HG03439 (cell line): ENCODE measurements around the gene DIS3L2.

Experiments used
- ATAC-seq: cut with Tn5 transposase; IDR thresholded peaks from one replicate; pipeline ENCODE4 v1.9.1; 2021; ENCODE audit warnings: mild to moderate bottlenecking, moderate library complexity; ENCODE audit not compliant: unreplicated experiment

Gene DIS3L2

DNA sequence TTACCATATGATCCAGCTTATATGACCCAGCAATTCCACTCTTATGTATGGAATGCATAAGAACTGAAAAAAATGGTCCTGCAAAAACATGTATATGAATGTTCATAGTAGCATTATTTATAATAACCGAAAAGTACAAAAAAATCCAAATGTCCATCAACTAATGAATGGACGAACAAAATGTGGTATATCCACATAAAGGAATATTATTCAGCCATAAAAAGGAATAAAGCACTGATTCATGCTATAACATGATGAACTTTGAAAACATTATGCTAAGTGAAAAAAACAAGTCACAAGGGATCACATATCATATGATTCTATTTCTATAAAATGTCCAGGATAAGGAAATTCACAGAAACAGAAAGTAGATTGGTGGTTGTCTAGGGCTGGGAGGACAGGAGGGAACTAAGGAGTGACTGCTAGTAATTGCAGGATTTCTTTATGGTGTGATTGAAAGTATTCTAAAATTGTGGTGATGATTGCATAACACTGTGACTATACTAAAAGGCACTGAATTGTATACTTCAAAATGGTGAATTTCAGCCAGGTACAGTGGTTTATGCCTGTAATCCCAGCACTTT, 10.0 kb upstream of the DIS3L2 start:
- no peak for ATAC-seq

DNA sequence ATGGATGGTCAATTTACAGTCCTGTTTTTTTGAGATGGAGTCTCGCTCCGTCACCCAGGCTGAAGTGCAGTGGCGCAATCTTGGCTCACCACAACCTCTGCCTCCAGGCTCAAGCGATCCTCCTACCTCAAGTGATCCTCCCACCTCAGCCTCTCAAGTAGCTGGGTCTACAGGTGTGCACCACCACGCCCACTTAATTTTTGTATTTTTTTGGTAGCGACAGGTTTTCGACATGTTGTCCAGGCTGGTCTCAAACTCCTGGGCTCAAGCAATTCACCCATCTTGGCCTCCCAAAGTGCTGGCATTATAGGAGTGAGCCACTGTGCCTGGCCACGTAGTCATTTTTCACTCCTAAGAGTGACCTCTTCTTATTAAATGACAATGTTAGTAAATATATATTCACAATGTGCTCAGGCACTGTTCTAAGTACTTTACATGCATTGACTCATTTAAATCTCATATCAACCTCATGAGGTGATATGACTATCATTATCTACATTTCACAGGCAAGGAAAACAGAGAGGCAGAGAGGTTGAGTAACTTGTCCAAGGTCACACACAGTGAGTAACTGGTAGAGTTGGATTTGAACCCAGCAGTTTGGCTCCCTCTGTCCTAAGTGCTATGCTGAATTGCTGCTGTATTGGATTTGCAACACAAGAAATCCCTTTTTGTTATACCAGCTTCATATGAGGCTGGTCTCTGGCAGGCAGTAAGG, 5.6 kb upstream of the DIS3L2 start:
- ATAC-seq, result no peak

DNA sequence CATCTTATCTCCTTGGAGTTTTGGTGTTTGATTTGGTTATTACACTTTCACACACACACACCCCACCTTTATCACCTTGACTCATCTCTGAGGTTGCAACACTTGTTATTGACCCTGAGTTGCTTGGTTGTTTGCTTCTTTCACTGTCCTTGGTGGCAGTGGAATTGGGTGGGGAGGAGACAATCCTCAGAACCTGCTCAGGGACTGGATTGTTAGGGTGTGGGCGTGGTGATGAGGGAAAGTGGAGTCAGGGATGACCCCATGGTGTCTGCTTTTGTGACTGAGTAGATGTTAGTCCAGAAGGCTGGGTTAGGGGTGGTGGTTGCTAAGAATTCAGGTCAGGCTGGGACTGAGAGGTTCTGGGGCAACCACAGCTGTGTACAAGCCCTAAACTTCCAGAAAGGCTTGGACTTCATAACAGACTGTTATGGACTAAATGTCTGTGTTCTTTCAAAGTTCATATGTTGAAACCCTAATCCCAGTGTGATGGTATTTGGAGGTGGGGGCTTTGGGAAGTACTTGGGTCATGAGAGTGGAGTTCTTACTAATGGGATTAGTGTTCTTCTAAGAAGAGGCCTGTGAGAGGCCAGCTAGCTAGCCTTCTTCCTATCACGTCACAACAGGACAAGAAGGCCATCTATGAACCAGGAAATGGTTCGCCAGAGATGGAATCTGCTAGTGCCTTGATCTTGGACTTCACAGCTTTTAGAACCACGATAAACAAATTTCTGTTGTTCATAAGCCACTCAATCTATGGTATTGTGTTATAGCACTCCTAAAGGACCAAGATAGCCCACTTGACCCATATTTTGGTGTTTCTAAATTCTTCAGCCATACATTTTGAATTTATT, 3.4 kb upstream of the DIS3L2 start:
- ATAC-seq, result no peak

DNA sequence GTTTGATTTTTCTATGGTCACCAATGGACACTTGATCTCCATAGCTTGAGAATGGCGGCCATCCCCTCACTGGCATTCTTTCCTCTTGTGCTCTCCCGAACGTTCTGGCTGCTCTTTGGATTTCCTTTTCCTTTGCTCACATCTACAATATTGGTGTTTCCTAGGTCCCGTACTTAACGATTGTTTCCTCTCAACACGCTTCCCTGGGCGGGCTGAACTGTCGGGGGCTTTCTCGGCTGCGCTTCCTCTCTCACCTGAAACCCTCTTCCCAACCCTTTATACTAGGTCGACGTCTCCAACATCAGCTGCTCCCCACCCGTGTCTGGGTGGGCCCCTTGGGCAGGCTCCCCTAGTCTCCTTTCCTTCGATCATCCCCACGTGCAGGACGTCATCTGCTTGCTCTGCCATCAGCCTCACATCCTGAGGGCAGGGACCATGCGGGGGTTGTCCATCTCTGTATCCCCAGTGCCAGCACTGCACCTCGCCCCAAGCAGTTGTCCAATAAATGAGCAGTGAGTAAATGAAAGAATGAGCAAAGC, 634 bp upstream of the DIS3L2 start:
- ATAC-seq, result no peak

DNA sequence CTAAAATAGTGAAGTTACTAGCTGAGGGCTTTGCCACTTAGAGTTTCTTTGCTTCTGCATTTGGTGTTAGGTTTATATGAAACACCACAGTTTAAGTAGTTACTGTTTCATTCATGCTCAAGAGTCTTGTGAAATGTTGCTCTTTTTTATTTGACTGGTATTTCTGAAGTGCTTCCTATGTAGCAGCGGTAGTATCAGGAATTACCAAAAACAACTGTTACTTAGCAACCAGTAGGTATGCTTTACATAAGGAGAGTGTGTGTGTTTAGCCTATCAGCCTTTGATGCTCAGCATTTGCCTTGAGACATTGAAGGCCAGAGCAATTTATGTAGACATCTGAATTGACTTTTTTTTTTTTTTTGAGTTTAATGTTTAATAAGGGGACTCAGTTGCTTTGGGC, 3.6 kb downstream of the DIS3L2 start:
- ATAC-seq, result no peak

DNA sequence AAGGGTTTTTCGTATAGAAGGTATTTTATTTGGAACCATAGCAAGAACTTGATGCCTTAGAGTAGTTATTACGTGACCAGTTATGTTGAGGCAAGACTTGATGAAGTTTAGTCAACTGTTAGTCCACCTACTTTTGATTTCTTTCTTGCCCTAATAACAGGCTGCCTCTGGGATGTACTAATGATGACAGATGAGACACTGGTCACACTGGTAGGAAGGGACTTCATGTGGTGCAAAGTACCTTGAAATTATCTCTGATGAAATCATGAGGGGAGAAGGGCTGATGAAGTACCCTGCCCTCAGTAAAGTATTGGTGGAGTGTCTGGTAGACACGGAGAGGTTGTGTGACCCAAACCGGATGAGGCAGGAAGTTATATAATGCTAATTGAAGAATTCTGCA, 5.4 kb downstream of the DIS3L2 start:
- ATAC-seq, result no peak

DNA sequence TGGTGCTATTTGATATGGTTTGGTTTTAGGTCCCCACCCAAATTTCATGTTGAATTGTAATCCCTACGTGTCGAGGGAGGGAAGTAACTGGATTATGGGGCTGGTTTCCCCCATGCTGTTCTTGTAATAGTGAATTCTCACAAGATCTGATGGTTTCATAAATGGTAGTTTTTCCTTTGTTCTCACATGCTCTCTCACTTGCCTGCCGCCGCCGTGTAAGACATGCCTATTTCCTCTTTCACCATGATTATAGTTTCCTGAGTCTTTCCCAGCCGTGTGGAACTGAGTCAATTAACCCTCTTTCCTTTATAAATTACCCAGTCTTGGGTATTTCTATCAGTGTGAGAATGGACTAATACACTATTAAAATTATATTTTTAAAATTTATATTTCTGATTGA, 7.3 kb downstream of the DIS3L2 start:
- no peak for ATAC-seq

DNA sequence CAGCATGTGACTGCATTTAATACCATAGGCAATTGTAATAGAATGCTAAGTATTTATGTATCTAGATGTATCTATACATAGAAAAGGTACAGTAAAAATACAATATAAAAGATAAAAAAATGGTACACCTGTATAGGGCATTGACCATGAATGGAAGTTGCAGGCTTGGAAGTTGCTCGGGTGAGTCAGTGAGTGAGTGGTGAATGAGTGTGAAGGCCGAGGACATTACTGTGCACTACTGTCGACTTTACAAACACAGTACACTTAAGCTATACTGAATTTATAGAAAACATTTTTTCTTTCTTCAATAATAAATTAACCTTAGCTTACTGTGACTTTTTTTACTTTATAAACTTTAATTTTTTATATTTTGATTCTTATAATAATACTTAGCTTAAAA, 8.9 kb downstream of the DIS3L2 start:
- no peak for ATAC-seq

DNA sequence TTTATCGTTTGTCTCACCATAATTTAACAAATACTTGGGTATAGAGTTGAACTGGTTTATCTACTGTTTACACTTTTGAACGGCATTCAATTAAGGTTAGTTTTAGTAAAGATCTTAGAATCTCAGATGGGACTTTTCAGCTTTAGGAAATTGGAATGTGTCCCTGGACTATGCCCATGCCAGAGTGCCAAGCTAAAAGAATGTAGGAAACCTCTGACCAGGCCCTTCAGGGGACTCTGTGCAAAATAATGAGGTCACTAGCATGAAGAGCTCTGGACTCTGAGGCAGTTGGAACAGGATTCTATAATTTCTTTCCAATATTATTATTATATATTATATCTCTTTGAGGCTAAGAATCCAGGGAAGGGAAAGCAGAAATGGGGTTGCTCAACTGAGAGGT, 13.5 kb downstream of the DIS3L2 start:
- no peak for ATAC-seq

DNA sequence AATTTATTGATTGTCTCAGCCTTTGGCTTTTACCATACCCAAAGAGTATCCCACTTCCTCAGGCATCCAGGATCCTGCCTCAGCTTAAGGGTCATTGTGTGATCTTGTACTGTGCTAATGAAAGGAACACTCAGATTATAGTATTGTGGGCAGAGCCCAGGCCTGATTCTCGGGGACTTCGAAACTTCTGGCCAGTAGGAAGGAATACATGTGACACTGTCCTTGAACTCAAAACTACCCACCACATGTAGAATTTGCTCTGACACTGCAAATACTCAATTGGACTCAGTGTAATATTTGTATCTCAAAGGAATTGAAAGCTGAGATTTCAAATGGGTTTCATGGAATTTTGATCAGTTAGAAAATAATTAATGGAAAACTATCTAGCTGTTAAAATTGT, 15.9 kb downstream of the DIS3L2 start:
- no peak for ATAC-seq

DNA sequence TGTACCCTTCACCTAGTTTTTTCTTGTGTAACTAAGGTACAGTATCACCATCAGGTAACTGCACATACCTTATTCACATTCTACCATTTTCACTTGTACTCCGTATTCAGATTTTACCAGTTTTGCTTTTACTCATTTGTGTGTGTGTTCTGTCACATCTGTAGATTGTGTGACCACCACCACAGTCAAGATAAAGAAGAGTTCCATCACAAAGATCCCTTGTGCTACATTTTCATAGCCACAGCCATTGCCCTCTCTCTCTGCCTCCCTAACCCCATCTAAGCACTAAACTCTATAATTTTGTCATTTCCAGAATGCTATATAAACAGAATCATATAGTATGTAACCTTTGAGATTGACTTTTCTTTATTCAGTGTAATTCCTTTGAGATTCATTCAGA, 23.5 kb downstream of the DIS3L2 start:
- no peak for ATAC-seq

DNA sequence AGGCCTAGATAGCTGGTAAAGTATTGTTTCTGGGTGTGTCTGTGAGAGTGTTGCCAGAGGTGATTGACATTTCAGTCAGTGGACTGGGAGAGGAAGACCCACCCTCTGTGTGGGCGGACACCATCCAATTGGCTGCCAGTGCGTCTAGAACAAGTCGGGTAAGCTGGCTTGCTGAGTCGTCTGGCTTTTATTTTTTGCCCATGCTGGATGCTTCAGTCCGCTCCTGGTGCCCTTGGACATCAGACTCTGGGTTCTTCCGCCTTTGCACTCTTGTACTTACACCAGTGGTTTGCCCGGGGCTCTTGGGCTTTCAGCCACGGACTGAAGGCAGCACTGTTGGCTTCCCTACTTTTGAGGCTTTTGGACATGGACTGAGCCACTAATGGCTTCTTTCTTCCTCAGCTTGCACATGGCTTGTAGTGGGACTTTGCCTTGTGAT, 24.3 kb downstream of the DIS3L2 start:
- ATAC-seq, result no peak

DNA sequence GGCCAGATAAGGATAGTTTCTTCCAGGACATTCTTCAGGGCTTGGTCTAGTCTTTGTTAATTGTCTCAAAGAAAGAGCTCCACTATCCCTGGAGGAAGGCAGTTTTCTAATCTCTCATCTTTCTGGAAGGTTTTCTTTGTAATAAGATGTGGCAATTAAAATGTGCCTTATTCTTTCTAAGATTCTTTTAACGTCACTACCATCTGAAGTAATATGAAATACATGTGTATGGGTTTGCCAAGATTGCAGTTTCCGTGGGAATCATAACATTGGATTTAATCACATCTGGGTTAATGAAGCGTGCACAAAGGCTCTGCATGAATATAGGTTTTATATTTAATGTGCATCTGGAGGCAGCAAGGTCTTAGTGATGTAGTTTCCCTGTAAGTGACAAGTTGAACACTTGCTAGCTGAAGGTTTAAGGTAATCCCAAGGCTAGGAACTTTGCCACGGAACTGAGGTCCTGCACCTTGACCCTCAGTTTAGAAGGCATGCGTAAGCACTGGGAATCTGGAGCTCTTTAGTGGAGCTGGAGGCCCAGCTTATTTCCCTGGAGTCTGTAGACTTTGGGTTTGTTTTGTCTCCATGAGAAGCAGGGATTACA, 25.7 kb downstream of the DIS3L2 start:
- no peak for ATAC-seq

DNA sequence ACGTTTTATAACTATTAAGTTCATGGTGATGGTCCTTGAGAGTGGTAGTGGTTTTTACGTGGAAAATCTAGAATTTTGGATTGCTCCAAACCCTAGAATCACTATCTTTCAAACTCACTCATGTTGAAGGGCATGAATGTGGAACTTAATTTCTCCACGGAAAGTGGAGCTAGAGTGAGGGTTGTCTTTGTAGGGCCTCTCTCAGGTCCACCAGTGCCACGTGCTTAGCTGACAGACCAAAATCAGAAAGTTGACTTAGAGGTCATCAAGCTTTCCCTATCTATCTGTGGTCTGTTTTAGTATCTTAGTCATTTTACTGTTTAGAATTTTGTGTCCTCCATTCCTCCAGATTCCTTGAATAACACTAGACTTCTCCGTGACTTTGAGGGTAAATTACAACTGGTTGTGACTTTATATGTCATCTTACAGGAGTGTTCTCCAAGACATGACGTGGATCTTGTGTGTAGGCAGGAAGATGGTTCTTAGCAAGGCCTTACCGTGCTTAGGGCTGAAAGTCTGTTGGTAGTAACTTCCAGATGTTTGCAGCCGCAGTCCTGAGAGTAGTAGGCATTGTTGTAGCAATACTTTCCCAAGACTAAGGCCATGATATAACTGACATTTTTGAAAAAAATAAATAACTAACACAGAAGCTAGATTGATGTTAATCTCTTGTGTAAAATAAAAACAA, 26.8 kb downstream of the DIS3L2 start:
- no peak for ATAC-seq

DNA sequence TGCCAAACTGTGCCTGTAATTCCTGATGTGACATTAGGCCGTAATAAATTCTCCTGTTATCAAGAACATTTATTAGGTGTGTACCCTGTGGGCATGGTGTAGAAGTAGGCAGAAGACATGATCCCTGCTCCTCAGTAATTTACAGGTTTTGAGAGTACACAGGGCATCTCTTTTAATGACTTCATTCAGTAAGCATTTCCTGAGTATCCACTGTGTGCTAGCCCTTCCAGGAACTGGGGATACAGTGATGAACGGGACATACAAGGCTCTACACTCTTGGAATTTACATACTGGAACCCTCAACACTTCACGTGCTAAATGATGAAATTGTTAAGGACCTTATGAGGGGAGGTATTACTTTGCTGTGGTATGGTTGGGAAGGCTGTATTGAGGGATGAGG, 30.2 kb downstream of the DIS3L2 start:
- no peak for ATAC-seq

DNA sequence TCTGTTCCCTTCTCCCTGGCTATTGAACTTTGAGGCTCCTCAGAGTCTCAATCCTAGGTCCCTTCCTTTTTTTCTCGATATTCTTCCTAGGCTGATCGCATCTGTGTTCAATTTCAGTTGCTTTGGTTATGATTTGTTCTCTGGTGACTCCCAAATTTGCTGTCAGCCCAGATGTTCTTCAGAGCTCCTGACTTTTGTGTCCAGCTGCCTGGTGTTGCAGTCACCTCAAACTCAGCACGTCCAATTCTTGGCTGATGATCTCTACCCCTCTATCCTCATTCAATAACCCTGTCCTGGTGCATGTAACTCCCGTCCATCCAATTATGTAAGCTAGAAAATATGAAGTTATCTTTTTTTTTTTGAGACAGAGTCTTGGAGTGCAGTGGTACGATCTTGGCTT, 31.4 kb downstream of the DIS3L2 start:
- no peak for ATAC-seq

DNA sequence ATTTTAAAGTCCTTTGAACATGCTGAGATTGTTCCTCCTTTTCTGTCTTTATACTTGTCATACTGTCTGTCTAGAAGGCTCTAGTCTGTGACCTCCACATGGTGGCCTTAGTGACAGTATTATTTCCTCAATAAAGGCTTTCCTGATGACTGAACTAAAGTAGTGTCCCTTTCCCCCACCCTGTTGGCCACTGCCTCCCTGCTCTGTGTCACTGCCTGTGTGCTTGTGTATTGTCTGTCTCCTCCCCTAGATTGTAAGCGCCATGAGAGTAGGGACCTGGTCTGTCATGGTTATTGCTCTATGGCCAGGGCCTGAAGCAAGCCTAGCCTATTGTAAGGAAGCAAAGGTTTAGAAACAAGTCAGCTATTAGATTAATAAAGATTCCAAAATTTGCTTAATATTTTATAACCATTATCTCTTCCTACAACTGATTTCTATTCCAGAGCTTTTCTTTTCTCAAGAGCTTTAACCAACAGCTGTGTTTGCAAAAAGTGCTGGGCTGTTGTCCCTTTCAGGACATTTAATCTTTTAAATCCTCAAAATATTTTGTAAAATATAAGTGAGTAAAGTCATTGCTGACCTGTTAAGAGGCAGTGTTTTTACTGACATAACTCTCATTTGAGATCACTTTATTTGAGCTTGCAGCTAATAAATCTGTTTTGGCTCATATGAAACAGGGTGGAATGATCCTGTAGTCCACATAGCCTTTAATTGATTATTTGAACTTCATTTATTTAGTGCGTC, 35.5 kb downstream of the DIS3L2 start:
- no peak for ATAC-seq

DNA sequence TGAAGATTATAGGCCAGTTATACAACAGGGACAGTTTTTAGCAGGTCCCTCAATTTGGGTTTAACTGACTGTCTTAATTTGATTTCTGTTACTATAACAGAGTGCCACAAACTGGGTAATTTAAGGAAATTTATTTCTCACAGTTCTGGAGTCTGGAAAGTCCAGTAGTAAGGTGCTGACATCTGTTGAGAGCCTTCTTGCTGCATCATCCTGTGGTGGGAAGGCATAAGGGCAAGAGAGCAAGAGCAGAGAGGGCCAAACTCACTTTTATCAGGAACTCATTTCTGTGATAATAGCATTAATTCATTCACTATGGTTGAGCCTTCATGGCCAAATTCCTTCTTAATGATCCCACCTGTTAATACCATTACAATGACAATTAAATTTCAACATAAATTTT, 36.5 kb downstream of the DIS3L2 start:
- ATAC-seq, result no peak

DNA sequence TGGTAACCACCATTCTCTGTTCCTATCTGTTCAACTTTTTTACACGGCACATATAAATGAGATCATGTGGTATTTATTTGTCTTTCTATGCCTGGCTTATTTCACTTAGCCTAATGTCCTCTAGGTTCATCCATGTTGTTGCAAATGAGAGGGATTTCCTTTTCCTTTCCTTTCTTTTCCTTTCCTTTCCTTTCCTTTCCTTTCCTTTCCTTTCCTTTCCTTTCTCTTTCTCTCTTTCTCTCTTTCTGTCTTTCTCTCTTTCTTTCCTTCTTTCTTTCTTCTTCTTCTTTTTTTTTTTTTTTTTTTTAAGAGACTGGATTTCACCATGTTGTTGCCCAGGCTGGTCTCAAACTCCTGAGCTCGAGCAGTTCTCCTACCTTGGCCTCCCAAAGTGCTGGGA, 38.9 kb downstream of the DIS3L2 start:
- ATAC-seq, result no peak

DNA sequence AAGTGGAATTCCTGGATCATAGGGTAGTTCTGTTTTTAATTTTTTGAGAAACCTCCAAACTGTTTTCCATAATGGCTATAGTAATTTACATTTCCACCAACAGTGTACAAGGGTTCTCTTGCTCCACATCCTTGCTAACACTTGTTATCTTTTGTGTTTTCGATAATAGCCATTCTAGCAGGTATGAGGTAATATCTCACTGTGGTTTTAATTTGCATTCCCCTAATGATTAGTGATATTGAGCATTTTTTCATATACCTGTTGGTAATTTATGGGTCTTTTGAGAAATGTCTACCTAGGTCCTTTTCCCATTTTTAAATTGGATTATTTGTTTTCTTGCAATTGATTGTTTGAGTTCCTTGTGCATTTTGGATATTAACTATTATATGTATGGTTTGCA, 39.6 kb downstream of the DIS3L2 start:
- ATAC-seq, result no peak
